B cell (primary cell): ENCODE results near the gene GPR137.

Source experiments
- EZH2 ChIP-seq: IDR thresholded peaks from 2 replicates; pipeline ENCODE4 v1.6.1; 2012; ENCODE audit warnings: borderline replicate concordance, low read depth, mild to moderate bottlenecking, moderate library complexity, low read length; ENCODE audit not compliant: insufficient read depth, poor library complexity, severe bottlenecking
- TF ChIP-seq, protein P1 (sequence below): fragments of 200-600 bp; IDR thresholded peaks from one replicate; pipeline ENCODE4 v1.8.0; 2022; ENCODE audit warnings: antibody characterized with exemption, mild to moderate bottlenecking

DNA sequence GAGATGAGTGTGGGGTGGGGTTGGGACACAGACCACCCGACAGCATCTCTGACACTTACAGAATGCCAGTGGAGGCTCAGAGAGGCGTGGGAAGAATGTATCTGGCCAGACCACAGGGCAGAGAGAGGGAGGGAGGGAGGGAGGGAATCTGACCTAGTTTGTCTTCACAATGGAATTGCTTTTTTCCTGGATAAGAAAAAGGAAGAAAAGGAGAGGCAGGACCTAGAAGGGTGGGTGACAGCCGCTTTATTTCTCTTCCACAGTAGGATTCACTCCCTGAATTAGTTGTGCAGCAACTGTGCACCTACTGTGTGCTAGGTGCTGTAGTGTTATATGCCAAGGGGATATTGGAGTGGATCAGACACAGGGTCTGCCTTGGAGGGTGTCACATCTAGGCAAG, 9.1 kb downstream of the GPR137 start:
- TF ChIP-seq, protein P1, sequence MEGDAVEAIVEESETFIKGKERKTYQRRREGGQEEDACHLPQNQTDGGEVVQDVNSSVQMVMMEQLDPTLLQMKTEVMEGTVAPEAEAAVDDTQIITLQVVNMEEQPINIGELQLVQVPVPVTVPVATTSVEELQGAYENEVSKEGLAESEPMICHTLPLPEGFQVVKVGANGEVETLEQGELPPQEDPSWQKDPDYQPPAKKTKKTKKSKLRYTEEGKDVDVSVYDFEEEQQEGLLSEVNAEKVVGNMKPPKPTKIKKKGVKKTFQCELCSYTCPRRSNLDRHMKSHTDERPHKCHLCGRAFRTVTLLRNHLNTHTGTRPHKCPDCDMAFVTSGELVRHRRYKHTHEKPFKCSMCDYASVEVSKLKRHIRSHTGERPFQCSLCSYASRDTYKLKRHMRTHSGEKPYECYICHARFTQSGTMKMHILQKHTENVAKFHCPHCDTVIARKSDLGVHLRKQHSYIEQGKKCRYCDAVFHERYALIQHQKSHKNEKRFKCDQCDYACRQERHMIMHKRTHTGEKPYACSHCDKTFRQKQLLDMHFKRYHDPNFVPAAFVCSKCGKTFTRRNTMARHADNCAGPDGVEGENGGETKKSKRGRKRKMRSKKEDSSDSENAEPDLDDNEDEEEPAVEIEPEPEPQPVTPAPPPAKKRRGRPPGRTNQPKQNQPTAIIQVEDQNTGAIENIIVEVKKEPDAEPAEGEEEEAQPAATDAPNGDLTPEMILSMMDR = no peak
- no peak for TF ChIP-seq EZH2
